ENCODE measurements around the gene ERH. TPM values are rescaled to one million over a fixed set of nuclear protein-coding genes. Genes with fewer than 3 reads are reported as not detected.

The ERH gene
- total and polyA plus RNA-seq, 10 of the 15 experiments (the other 5 are each of a cell fraction or from before 2014, with no cell fraction given), result 255 to 852 (median 382) TPM

GRCh38 chr14:69432364-69432763 lies 34.3 kb upstream of the ERH start:
- ATAC-seq, result no peak
- POLR2A ChIA-PET, result no interaction called here
- Histone ChIP-seq H3K4me3 (no peak overlapping the region), H3K9me3 (replicated peaks; ENCODE audit: control insufficient read depth, insufficient read depth, low read length) (peaks cover 3% of the 10 kb centered on the region; the same call in 2 of the 3 replicates), H3K9ac (ENCODE audit: control insufficient read depth, insufficient read depth, low read length) (no peak overlapping the region), H3K36me3 (ENCODE audit: control insufficient read depth in 2 of 2, insufficient read depth in 2 of 2, low read length in 1 of 2) (peaks cover 0 to 9% of the 10 kb centered on the region in 2 experiments; a peak in 1 of 4 replicates), H2AFZ (ENCODE audit: control insufficient read depth, low read depth, low read length) (no peak overlapping the region), H3K79me2 (ENCODE audit: control insufficient read depth, insufficient read depth, low read length) (peaks cover 4% of the 10 kb centered on the region), H3K27ac (ENCODE audit: control insufficient read depth, insufficient read depth) (no peak overlapping the region), H3K4me2 (ENCODE audit: control insufficient read depth, insufficient read depth) (no peak overlapping the region), H3K27me3 (replicated peaks in 1 of 2; ENCODE audit: control insufficient read depth in 2 of 2, insufficient read depth in 2 of 2, low read length in 1 of 2) (no peaks in the 10 kb centered on the region), H3K4me1 (ENCODE audit: control insufficient read depth, insufficient read depth, low read length) (peaks cover 10% of the 10 kb centered on the region; the same call in 1 of the 2 replicates), H4K20me1 (ENCODE audit: control insufficient read depth, insufficient read depth) (no peaks in the 10 kb centered on the region)
- in situ Hi-C loops (cut with MboI) (no loop called here), intact Hi-C loops (cut with micrococcal nuclease; ENCODE audit: unreplicated experiment) (no loop called here)
- SMC1A ChIA-PET (ENCODE audit: uncharacterized antibody, unreplicated experiment), result no interaction called here
- no TSS peak for BruUV-seq (replicated peaks)
- RAD21 ChIA-PET (ENCODE audit: unreplicated experiment), result no interaction called here
- FAIRE-seq, result no peak
- TF ChIP-seq HCFC1 (IDR thresholded peaks at IDR 0.05; ENCODE audit: low read length) (no peak), ESRRA (IDR thresholded peaks at IDR 0.05; ENCODE audit: low read length) (no peak), SKIL (IDR thresholded peaks at IDR 0.05; ENCODE audit: low read depth, poor library complexity, severe bottlenecking) (no peak), ATF2 (IDR thresholded peaks at IDR 0.05; ENCODE audit: low read length) (no peak), BCLAF1 (IDR thresholded peaks at IDR 0.05) (no peak), ELK1 (IDR thresholded peaks at IDR 0.05; ENCODE audit: low read depth, low read length) (no peak), ZNF622 (IDR thresholded peaks at IDR 0.05) (no peak), CTCF (IDR thresholded peaks at IDR 0.05 in 2 of 3, conservative IDR thresholded peaks at IDR 0.05 in 1 of 3; ENCODE audit: control insufficient read depth in 2 of 3, extremely low read depth in 1 of 3, insufficient read depth in 1 of 3, low read depth in 3 of 3, low read length in 3 of 3) (no peak), TARDBP (IDR thresholded peaks at IDR 0.05; ENCODE audit: borderline replicate concordance) (no peak), ZNF384 (IDR thresholded peaks at IDR 0.05; ENCODE audit: borderline replicate concordance, low read depth, low read length) (no peak), CBFB (IDR thresholded peaks at IDR 0.05; ENCODE audit: low read depth) (no peak)
- CTCF ChIA-PET, result interaction anchor here (0.7 kb wide), 1 partner anchor 1523 kb away, joined by 3 read pairs; no protein-coding TSS in a partner anchor
- 100% methylated on average over 2 of the region's 2 CpGs for WGBS (ENCODE audit: insufficient coverage, insufficient replicate concordance, low lambda C conversion rate, missing lambda C conversion rate)
- no peak for DNase-seq (ENCODE audit: low read depth, low spot score)
